GM13976 (cell line): ENCODE measurements around the gene JAG2.

Experiments
- DNase-seq: peaks from one replicate; pipeline ENCODE4 v3.0.0; 2012; ENCODE audit warnings: low spot score
- in situ Hi-C: fragments of 300-500 bp; cut with MboI; formaldehyde crosslinking; loops from one replicate; pipeline ENCODE4 v1.12.0; 2022; ENCODE audit warnings: low sequenced_read_pairs, mixed read lengths, inconsistent platforms; ENCODE audit not compliant: unreplicated experiment
- TF ChIP-seq, protein P1 (sequence below): IDR thresholded peaks from 2 replicates; pipeline ENCODE4 v1.5.1; 2012; ENCODE audit warnings: borderline replicate concordance, mild to moderate bottlenecking; ENCODE audit not compliant: insufficient read depth; ENCODE audit errors: extremely low read depth, missing control alignments, control extremely low read depth

The JAG2 gene

DNA sequence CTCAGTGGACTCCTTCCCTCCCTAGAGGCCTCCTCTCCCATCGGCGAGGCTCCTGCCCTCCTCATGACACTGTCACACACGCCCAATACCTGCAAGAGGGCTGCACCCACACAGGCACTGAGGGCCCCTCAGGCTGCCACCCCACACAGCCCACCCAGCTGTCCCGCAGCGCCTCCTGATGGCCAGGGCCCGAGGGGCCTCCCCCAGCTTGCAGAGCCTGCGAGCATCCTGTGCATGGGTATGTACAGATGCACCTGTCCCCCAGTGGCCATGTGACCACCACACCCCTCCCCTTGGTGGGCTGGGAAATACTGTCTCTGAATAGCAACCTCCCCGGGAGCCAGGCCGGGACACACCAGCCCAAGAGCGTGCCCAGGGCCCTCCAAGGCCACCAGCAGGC lies 31.5 kb upstream of the JAG2 start:
- TF ChIP-seq, protein P1, sequence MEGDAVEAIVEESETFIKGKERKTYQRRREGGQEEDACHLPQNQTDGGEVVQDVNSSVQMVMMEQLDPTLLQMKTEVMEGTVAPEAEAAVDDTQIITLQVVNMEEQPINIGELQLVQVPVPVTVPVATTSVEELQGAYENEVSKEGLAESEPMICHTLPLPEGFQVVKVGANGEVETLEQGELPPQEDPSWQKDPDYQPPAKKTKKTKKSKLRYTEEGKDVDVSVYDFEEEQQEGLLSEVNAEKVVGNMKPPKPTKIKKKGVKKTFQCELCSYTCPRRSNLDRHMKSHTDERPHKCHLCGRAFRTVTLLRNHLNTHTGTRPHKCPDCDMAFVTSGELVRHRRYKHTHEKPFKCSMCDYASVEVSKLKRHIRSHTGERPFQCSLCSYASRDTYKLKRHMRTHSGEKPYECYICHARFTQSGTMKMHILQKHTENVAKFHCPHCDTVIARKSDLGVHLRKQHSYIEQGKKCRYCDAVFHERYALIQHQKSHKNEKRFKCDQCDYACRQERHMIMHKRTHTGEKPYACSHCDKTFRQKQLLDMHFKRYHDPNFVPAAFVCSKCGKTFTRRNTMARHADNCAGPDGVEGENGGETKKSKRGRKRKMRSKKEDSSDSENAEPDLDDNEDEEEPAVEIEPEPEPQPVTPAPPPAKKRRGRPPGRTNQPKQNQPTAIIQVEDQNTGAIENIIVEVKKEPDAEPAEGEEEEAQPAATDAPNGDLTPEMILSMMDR, result peak; percentile 9
- in situ Hi-C loops, result no loop called here
- DNase-seq, result no peak

- DNase-seq, result no peak
- TF ChIP-seq, protein P1, result no peak
- in situ Hi-C loops, result no loop called here
Observed at GRCh38 chr14:105199093-105199492, 30.5 kb upstream of the JAG2 start.

GRCh38 chr14:105198588-105198987 lies 30.0 kb upstream of the JAG2 start:
- DNase-seq, result no peak
- TF ChIP-seq, protein P1, result no peak
- in situ Hi-C loops, result no loop called here

DNA sequence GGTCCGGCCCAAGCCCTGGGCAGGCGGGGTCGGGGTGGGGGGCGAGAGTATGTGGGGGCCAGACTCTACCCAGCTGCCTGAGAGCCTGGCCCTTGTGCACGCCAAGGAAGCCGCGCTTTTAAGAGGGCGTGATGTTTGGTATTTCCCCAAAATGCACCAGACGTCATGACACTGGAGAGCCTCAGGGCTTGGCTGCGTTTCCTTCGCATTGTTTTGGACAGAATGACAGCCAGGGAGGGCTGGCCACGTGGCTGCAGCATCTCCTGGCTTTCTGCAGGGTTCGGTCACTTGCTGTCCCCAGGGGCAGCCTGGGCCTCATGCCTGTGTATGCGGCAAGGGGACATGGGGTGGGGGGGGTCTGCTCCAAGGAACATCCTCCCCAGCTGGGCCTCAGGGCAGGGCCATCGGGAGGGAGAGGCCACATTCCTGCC lies 28.6 kb upstream of the JAG2 start:
- in situ Hi-C loops, result no loop called here
- no peak for DNase-seq
- TF ChIP-seq, protein P1, result no peak

DNA sequence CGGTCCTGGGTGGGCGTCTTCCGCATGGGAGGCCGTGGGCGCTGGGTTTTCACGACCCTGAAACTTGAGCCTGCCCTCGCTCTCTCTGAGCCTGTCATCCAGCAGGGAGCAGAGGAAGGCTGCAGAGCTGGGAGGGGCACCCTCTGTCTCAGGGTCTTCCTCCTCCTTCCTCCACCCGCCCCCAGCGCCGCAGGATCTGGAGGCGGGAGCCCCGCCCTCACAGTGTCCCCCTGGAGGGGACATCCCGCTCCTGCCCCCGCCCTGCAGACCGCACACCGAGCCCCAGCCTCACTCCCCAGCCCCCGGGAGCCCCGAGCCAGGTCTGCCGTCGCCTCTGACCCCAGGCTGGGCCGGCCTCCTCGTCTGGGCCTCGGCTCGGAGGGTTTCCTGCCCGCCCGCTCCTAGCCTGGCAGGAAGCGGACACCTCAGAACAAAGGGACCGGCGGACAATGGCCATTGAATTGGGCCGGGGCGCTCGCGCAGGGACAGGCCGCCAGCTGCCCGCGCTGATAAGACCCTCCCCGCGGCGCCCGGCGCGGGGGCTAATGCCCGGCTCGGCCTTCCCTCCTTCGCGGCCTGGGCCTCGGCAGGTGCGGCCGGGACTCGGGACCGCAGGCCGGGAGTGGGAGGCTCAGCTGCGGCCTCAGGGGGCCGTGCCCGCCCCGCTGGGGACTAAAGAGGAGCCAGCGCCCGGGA lies 27.8 kb upstream of the JAG2 start:
- TF ChIP-seq, protein P1, result no peak
- in situ Hi-C loops, result no loop called here
- DNase-seq, result no peak

DNA sequence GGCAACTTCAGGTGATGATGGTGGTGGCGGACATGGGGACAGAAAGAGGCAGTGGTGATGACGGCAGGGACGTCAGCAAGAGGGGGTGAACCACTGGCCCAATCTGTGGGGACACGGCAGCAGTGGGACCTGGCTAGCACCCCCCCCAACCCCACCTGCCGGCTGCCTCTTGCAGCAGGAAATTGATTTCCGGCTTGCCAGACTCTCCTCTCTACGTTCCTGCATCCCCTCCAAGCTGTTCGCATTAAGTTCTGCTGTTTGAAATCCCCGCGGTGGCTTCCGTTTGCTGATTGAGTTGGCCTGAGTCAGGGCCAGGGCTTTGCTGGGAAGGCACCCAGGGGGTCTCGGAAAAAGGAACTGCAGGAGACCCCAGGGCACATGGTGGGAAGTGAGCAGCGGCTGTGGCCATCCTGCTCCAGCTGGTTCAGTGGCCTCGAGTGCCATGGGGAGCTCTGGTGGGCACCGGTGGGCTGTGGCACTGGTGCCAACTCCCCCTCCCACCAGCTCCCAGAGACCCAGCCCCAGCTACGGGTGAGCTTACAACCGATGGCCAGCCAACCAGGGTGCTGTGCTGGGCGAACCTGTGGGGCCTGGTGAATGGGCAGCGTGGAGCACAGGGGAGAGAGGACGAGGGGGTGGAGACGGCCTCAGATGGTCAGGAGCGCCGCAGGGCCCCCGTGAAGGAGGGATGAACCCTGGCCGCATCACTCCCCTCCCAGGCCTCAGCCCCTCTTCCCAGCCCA lies 27.1 kb upstream of the JAG2 start:
- DNase-seq, result no peak
- TF ChIP-seq, protein P1, result no peak
- in situ Hi-C loops, result no loop called here
